HG03571 (cell line): ENCODE measurements around the gene CBY1.

Source experiments
- ATAC-seq: cut with Tn5 transposase; IDR thresholded peaks from one replicate; pipeline ENCODE4 v1.9.1; 2021; ENCODE audit not compliant: unreplicated experiment

Gene CBY1

DNA sequence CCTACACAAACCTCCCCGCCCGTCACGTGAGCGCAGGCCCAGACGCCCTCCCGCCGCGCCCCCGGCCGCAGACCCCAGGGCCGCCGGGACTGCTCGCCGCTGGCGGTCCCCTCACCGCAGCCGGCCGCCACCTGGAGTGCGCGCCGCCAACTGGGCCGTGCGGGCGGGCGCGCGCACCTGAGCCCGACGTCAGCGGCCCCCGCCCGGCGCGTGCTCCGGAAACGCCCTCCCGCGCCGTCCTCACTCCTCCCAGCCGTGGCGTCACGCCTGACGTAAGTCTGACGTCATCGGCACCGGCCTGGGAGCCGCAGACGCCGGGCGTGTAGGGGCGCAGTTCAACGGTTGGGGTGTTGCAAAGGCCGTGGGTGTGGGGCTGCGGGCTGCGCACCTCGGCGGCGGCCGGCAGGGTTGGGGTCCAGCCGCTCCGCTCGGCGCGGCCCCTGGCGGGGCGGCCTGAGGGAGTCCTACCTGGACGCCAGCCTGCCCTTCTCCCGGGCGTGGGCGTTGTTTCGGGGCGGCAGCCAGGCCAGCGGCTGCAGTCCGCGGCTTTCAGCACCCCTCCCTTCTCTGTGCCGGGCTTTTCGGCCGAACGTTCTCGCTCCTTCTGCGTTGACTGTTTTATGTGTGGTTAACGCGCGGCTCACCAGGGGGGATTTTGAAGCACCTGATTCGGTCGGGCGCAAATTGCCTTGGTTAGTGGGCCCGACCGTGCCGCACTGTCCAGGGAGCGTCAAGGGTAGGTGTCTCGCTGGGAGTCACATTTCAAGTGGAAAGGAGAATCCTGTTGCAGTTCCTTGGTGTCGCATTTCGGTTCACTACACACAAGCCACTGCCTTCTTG lies 44.6 kb downstream of the CBY1 start, which contains the start of gene JOSD1:
Gene JOSD1 (minus strand): TSS at position 155 of the 840 bp plus-strand sequence. CDS start 956 bp downstream, outside the sequence.
- peak; percentile 31 for ATAC-seq

GRCh38 chr22:38704654-38705234 lies 48.3 kb downstream of the CBY1 start:
- ATAC-seq: no peak

DNA sequence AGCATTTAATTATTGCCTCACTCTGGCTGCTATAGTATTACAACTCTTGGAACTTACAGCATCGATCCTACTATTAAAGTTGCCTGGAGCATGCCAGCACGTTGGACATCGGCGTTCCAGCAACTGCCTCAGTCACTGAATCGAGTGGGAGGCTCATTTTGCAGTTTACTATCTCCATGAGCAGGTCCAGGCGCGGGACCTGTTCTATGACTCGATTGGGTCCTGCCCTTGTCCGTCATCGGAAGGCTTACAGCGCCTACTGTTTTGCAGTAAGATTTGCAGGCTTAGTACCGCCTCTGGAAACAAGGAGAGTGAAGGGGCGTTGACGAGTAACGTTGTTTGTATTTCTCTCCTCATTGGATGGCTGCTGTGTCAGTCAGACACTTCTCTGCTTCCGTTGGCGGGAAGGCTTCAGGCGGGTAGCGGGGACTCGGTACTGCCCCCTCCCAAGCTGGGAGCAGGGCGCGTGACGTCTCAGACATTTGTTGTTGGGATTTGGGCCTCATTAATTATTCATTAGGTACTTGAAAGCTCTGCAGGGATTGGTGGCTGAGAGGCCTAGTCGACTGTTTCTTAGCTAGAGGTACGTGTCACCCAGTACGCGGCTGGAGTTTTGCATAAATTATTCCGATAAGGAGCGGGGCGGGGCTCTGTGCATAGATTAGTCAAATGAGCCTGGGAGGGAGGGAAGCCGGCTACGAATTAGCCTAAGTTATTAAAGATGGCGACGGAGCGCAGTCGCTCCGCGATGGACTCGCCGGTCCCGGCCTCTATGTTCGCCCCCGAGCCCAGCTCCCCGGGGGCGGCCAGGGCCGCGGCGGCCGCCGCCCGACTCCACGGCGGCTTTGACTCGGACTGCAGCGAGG lies 49.0 kb downstream of the CBY1 start, which contains the start of gene GTPBP1:
Gene GTPBP1 (plus strand): TSS at position 710 of the 866 bp plus-strand sequence. CDS start 12 bp downstream, at position 722.
- ATAC-seq: peak; percentile 66

- peak; percentile 2 for ATAC-seq
These were observed 49.9 kb downstream of the CBY1 start for GRCh38 chr22:38706101-38706900.

GRCh38 chr22:38706901-38707195 lies 50.4 kb downstream of the CBY1 start:
- no peak for ATAC-seq

DNA sequence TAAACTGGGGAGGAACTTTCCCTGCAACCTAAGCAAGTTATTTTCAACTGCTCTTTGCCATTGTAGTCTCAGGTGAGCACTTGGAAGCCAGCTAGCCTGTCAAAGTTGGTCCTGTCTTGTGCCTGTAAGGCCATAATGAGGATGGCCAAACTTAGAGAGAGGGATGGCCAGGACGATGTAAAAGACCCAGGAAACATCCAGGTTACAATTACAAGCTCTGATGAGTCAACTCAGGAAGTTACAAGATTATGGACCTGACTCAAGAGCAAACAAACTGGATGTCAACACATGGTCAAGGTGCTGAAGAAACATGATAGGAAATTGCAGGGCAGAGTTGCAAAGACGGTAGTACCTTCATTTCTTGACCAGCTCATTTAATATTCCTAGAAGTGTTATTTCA lies 50.9 kb downstream of the CBY1 start:
- ATAC-seq: no peak

DNA sequence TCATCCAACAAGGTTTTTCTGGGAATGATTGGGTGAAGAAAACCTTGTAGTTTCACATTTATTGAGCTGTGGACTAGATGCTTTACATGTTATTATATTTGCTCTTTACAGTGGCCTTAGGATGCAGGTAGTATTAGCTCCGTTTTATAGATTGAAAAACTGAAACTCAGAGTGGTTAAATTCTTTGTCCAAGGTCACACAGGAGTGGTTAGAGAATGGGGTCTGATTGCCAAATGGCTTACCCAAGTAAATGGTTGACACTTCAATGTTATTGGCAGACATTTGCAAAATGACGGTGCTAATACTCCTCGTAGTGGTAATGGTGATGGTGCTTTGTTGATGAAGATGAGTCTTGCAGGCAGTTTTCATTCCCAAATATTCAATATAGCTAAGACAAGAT lies 51.5 kb downstream of the CBY1 start:
- ATAC-seq: no peak

GRCh38 chr22:38709306-38709705 lies 52.9 kb downstream of the CBY1 start:
- no peak for ATAC-seq

- no peak for ATAC-seq
These were observed 53.9 kb downstream of the CBY1 start for GRCh38 chr22:38710351-38710750.

GRCh38 chr22:38710866-38711265 lies 54.4 kb downstream of the CBY1 start:
- no peak for ATAC-seq

DNA sequence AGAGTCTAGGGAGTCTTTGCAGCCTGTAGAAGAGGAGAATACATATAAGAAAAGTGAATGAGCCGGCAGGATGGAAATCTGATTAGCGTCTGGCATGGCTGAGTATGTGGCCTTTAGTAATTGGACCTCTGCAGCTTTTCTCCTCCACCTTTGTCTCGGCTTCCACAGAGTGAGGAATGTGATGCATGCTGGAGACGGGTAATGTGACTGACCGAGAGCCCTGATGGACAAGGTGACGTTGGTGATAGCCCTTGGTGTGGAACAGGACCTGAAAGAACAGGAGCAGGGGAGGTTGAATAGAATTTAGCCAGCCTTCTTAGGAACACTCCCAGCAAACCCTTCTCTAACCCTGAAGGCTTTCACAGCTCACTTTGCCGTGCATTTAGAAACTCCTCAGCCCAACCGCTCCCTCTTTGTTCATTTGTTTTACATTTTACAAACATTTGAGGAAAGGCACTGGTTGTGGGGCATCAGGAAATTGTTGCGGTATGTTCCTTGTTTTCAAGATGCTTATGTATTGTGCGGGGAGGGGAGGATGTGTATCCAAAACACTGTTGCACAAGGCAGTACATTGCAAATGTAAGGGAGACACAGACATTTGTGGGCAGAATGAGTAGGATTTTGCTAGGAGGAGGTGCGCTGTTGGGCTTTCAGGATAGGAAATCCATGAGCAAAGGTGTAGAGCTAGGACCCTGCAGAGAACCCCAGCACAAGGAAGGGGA lies 56.2 kb downstream of the CBY1 start:
- ATAC-seq: no peak

DNA sequence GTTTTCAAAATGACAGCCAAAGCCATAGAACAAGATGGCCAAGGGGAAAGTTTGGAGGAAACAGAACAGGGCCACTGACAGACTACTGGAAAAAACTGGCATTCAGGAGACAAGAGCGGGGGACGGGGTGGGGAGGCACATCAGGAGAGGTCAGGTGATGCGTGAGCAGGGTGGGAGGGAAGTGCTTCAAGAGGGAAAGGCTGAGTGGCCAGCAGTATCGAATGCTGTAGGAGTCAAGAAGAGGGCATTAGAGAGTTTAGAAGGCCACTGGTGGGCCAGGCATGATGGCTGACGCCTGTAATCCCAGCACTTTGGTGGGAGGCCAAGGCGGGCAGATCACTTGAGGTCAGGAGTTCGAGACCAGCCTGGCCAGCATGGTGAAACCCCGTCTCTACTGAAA lies 57.5 kb downstream of the CBY1 start:
- no peak for ATAC-seq

DNA sequence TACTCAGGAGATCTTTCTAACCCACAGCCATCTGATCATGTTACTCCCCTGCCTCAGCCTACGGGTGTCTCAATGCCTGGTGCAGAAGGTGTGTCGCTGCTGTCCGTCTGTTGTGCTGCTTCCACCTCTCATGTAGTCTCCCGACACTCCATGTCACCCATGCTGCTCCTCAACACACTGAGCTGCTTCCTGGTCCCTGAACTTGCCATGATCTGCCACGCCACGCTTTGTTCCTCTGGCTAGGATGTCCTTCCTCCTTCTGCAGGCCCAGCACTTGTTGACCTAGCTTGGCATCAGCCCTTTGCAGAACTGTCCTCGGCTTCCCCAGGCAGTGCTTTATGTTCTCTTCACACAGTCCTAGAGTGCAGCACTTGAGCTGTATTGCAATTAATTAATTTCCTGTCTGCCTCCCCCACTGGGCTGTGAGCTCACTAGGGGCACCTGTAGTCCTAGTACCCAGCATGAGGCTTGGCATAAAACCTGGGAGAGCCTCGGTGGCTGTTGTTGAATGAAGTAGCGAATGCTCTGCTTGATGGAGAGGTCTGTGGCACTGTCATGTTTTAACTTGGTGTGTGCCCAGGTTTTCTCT lies 58.8 kb downstream of the CBY1 start:
- no peak for ATAC-seq

- no peak for ATAC-seq
These were observed 59.4 kb downstream of the CBY1 start for GRCh38 chr22:38715852-38716251.

DNA sequence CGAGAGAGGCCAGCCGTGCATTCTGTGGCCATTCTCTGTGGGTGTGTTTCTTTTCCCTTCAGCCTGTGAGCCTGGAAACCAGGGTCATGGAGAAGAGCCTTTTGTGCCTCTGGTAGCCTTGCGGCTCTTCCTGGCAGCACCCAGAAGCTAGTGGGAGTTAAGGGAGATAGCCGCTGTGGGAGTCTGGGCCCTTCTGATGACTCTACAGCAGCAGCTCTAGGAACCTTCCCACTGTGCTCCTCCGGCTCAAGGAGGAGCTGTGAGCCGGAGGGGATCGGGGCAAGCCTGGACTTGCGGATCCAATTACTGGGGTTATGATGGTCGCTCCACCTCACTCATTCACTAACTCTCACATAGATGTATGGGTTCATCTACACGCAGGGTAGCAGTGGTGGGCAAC lies 59.8 kb downstream of the CBY1 start:
- no peak for ATAC-seq

DNA sequence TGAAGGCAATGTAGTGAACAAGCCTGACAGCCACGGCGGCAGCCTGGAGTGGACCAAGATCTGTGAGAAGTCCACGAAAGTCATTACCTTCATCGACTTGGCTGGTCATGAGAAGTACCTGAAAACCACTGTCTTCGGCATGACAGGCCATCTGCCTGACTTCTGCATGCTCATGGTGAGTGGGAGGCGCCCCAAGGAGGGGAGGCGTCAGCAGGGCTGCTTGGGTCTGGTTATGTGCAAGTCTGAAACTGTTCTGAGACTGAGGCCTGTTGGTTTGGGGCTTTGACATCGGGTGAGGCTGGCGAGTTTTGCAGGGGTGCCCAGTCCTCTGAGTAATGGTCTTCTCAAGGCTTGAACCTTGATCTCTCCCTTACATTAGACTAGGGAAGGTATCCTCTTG lies 60.4 kb downstream of the CBY1 start:
- no peak for ATAC-seq

- no peak for ATAC-seq
These were observed 60.8 kb downstream of the CBY1 start for GRCh38 chr22:38717244-38717643.

- ATAC-seq: no peak
These were observed 62.0 kb downstream of the CBY1 start for GRCh38 chr22:38718414-38718813.

DNA sequence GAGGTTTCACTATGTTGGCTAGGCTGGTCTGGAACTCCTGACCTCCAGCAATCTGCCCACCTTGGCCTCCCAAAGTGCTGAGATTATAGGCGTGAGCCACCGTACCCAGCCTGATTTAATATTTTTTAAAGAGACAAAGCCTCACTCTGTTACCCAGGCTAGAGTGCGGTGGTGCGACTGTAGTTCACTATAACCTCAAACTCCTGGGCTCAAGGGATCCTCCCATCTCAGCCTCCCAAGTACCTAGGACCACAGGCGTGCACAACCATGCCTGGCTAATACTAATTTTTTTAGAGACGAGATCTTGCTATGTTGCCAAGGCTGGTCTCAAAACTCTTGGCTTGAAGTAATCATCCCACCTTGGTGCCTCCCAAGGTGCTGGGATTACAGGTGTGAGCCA lies 62.8 kb downstream of the CBY1 start:
- no peak for ATAC-seq

- no peak for ATAC-seq
These were observed 63.9 kb downstream of the CBY1 start for GRCh38 chr22:38720350-38720749.
